NOMO-1 (cell line): Measurements from ENCODE around the gene MBD3.
"Not testable (repeated sequence)": the region's sequence is repeated elsewhere in the genome, so short reads cannot be mapped to it uniquely, and the experiment has no call there.

Experiments
- DNase-seq, 2 experiments: peaks; one replicate each; lab custom pipeline; 2025; ENCODE audit not compliant: unreplicated experiment in 2 of 2; lab: John Stamatoyannopoulos, UW

Gene MBD3

GRCh38 chr19:1551068-1552040 is 41.3 kb downstream of the MBD3 start:
- no peak for DNase-seq

- DNase-seq = no peak
Measured at GRCh38 chr19:1549332-1549945, 43.2 kb downstream of the MBD3 start.

- no peak for DNase-seq
Measured at GRCh38 chr19:1540365-1540925, 52.2 kb downstream of the MBD3 start.

GRCh38 chr19:1539749-1540148 is 52.9 kb downstream of the MBD3 start:
- not testable (repeated sequence) for DNase-seq

GRCh38 chr19:1538978-1539377 is 53.7 kb downstream of the MBD3 start:
- no peak for DNase-seq

GRCh38 chr19:1535699-1536098 is 57.0 kb downstream of the MBD3 start:
- DNase-seq = not testable (repeated sequence)

- DNase-seq = no peak
Measured at GRCh38 chr19:1534972-1535371, 57.7 kb downstream of the MBD3 start.

- no peak for DNase-seq
Measured at GRCh38 chr19:1533510-1534150, 59.0 kb downstream of the MBD3 start.

- no peak for DNase-seq
Measured at GRCh38 chr19:1532003-1532402, 60.7 kb downstream of the MBD3 start.

GRCh38 chr19:1531587-1531986 is 61.1 kb downstream of the MBD3 start:
- no peak for DNase-seq

- DNase-seq = not testable (repeated sequence)
Measured at GRCh38 chr19:1530856-1531255, 61.8 kb downstream of the MBD3 start.

GRCh38 chr19:1529430-1529816 is 63.2 kb downstream of the MBD3 start:
- DNase-seq = no peak

- no peak for DNase-seq
Measured at GRCh38 chr19:1528596-1529429, 63.9 kb downstream of the MBD3 start.

GRCh38 chr19:1527650-1528309 is 64.9 kb downstream of the MBD3 start:
- no peak for DNase-seq

- no peak for DNase-seq
Measured at GRCh38 chr19:1526979-1527649, 65.6 kb downstream of the MBD3 start.

GRCh38 chr19:1526066-1526778 is 66.4 kb downstream of the MBD3 start:
- DNase-seq = no peak

GRCh38 chr19:1525343-1525742 is 67.3 kb downstream of the MBD3 start:
- DNase-seq = no peak

- DNase-seq = no peak
Measured at GRCh38 chr19:1524972-1525325, 67.7 kb downstream of the MBD3 start.
